HG03432 (cell line): ENCODE measurements around the gene HOXA11.

Experiments used
- ATAC-seq: cut with Tn5 transposase; IDR thresholded peaks from one replicate; pipeline ENCODE4 v1.9.1; 2021; ENCODE audit warnings: mild to moderate bottlenecking, moderate library complexity; ENCODE audit not compliant: unreplicated experiment

Gene HOXA11

DNA sequence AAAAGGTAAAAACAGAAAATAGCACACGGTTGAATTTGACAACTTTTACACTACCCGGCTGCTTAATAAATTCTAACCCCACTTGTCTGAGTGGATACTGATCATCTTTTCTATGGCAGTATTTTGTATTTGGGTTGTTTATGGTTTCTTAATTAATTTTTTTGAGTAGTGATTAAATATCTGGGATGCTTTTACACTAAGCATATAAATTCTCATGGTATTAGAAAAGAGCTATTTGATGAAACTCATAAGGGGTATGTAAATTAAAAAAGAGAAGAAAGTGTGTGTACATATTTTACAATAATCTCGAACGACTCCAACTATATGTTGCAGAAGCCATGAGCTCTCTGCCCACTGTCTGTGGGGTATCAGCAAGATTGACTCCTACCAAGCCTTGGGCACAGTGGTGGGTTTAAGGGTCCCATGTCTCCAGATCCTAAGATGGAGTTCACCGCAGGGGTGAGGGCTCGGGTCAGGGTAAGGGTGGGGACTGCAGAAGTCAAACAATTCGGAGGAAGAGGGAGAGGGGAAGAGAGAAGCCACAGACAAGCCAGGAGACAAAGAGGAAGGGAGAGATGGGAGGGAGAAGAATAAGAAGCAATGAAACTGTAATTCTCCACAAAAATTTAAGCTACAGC, 22.4 kb upstream of the HOXA11 start:
- no peak for ATAC-seq

DNA sequence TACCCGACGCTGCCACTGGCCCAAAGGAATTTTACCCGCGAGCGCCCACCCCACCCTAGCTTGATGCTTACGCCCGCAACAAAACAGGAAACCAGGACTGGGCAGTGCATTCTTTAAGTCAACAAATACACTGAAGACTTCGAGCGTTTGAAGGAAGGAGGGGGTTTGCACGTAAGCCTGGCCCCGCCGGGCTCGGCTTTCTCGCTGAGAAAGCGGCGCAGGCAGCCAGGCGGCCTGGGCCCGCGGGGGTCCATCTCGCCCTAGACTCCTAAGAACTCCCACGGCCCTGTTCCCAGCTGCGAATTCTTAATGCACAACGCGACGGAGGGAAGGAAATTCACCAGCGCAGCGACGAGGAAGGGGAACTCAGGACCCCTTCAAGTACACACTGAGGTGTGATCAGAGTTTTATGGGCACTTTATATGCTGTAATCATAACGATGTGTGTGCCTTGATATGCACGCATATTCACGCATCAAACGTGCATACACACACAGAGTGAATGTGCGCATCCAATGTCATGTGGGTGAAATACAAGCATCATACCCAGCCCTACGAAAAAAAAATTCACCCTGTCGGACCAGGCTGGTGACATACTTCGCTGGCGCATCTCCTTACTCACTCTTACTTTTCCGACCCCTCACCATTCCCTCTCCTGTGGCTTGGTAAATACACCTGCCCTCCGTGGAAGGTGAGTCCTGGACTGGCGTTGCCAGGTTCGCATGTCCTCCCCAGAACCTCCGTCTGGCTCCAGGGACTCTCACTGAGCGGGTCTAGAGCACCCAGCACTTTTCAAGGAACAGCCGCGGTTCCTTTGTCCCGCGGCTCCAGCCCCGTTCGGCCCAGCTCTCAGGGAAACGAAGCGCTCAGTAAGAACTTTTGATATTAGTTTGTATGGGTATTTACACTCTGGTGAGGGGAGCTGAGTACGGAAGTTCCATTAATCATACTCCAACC, 20.6 kb upstream of the HOXA11 start:
- ATAC-seq: no peak

DNA sequence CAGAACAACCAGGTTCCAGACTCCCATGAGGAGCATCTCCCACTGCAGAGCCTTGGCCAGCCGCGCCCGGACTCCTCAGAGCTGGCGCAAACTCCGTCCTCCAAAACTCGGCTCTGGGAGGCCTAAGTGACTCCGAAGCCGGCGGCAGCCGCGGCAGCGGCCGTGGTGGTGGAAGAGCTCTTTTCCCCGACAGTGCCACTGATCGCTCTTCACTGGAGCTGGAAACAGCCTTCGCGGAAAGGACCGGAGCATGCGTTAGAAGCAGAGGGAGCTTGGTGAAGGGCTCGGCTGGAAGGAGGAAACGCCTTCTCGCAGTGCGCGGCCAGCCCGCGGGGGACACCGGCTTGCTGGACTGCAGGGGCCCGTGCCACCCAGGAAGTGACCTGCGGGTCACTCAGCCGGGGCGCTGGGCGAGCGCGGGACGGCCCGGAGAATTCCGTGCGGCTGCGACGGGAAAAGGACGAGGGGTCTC, 19.9 kb upstream of the HOXA11 start:
- ATAC-seq: no peak

DNA sequence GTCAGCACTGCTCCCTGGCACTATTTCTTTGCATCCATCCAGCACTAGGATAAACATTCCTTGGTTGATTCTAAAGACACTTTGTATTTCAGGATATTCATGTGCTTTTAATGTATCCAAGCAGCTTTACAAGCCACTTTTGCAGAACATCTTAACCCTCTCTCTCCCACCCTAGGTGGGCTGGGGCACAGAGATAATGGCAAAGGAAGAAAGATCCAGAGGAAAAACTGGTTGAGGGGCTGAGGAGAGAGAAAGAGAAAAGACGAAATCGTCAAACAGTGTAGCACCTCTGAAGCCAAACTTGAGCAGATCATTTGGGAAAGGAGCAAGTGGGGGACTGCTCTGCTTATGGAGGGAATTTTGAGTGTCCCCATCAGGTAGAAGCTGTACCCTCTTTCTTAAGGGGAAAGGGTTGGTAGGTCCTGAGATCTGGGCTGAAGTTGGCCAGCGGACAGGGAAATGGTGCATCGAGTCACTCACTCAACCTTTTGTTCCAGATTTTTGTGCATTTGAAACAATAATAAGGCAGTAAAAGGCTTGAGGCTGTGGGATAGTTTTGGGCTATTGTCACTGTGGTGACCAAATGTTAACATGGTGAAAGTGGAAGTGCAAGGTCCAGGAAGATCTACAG, 19.0 kb upstream of the HOXA11 start:
- ATAC-seq: no peak

DNA sequence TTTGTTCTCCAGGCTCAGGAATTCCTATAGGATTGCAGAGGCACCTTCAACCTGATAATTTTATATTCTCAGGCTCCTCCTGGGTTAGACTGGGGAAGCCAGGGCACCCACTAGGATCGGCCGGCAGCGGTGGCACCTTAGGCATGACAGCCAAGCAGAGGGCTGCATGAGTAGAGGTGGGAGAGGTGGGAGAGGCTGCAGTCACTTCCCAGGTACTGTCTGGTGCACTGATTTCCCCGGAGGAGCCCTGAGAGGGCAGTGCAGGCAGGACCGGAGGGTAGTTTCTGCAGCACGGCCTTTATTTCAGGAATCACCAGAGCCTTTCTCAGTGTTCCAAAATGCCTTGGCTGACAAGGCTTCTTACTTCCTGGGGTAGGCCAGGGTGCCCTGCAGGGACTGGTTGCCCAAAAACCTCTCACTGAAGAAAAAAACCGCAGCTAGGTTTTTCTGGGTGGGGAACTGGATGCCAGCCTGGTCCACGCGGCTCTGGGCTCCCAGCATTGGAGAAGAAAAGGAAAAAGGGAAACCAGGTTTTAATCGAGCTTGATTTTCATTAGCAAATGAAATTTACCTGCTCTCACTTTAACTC, 18.4 kb upstream of the HOXA11 start:
- no peak for ATAC-seq

DNA sequence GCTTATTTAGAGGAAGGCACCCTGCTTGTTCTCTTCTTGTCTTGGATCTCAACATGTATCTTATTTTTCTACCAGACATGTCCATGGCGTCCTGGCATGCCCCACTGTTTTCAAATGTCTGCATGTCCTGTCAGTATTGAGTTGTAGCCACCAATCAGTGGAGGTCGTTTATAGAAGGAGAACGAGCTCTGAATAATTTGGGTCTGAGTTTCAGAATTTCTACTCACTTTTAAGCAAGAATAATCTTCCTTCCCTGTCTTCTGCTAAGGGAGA, 17.8 kb upstream of the HOXA11 start:
- no peak for ATAC-seq

DNA sequence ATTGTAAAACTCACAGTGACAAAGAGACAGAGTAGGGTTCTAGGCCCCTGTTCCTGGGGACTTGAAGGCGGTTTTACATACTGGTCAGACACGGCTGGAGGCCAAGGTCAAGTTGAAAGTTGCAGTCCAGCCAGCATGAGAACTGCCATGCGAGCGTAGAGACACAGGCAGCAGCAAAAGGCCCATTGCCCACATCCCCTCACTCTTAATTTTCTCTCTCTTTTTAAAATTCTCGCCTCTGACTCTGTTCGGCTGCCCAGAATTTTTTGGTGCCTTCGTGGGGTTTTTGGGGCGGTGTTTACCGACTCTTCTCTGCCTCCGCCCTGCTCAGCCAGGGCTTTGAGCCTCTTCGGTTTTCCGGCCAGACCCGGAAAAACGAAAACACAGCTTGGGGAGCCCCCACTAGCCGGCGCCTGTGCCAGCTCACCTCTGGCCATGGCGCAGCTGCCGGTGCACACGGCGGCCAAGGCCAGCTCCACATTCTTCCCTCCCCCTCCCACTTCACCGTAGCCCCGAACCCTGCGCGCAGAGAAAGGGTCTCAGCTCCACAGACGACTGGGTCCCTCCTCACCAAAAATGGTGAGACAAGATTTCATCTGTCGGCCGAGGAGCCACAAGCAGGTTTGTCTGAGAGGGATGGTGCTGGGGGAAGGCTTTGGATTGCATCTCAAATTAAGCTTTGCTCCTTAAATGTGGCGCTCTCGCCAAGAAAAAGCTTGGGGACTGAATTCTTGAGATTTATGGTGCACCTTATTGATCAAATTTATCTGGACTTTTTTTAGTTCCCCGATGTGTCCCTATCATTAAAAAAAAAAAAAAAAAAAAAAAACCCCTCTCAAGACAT, 17.2 kb upstream of the HOXA11 start:
- no peak for ATAC-seq

DNA sequence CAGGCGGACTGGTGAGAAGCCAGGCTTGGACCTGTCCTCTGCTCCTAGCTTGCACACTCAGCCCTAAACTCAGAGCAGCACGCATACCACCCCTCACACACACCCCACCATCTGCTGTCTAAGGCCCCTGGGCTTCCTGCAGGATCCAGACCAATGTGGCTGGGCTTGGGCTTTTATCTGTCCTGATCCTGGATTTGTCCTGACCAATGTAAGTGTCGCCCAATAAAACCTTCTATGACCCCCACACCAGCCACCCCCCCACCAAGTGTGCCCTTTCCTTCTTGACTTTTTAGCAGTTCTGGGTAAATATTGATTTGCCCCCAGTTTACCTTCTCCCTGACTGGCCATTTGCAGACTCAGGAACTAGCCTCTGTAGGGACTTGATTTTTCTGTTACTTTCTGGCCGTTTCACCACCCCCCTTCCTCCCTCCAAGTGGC, 16.6 kb upstream of the HOXA11 start:
- no peak for ATAC-seq

DNA sequence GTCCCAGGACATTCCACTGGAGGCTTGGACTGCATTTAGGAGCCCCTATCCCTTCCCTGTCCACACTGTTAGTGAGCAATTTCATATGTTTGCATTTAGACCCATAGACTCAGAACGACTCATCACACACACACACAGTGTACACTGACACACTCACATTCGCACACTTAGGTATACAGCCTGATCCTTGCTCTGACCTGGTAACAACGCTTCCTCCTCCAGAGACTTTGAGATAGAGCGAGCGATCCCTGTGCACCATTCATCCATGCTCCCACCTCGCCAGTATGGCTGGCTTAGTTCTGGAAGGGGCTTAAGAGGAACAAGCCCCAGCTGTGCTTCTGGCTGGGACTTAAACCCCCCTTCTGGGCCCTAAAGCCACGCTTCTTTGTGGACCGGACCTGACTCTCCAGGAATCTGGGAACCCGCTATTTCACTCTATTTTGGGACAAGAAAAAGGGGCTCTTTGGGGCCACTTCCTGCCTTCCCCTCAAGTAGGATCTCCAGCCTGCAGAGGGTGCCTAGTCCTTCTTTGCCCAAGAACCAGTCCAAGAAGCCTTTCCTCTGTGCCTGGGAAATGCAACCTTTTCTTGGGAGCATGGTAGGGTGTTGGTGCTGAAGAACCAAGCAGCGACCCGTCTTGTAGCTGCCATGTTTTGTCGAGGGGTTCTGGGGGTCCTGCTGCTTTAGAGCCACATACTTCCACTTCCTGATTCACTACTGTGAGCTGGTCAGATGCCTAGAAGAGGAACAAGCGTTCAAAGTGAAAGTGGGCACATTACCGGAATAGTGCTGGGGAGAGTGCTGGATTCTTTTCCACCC, 15.9 kb upstream of the HOXA11 start:
- no peak for ATAC-seq

DNA sequence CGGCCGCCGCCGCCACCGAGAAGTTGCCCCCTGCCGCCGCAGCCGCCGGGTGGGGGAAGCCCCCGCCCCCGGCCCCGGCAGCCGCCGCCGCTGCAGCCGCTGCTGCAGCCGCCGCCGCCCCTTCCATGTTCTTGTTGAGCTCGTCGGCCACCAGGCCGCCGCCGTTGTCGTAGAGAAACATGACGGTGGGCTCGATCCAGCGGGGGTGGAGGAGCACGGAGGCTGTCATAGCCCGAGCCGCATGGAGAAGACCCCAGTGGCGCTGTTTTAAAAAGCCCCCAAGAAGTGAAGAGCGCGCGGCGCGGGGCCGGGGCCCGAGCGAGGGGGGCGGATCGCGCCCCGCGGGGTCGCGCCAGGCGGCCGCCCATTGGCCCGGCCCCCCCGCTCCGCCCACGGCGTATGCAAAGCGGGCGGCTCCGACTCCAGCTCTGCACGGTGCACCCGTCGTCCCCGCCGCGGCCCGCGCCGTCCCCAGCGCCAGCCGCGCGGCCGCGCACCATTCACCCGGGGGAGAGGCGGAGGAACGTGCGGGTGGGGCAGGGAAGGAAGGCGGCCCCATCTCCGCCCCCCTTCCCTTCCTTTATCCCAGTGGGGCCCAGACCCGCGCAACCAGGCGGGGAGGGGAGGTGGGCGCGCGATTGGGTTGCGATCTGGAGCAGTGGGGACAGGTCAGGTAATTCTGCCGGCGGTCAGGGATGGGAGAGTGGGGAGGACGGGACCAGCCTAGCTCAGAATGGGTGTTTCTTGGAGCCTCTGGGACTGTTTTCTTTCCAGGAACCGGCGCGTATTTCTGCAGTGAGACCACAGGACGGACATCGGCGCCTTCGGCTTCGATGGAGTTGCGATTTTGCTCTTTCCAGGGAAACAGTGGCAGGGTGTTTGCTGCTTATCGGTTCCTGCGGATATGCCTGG, 15.1 kb upstream of the HOXA11 start, which contains the start of gene HOXA13:
Gene HOXA13 (minus strand): TSS at position 243 of the 912 bp plus-strand sequence. CDS start 14 bp downstream, at position 229.
- peak; percentile 67 for ATAC-seq

DNA sequence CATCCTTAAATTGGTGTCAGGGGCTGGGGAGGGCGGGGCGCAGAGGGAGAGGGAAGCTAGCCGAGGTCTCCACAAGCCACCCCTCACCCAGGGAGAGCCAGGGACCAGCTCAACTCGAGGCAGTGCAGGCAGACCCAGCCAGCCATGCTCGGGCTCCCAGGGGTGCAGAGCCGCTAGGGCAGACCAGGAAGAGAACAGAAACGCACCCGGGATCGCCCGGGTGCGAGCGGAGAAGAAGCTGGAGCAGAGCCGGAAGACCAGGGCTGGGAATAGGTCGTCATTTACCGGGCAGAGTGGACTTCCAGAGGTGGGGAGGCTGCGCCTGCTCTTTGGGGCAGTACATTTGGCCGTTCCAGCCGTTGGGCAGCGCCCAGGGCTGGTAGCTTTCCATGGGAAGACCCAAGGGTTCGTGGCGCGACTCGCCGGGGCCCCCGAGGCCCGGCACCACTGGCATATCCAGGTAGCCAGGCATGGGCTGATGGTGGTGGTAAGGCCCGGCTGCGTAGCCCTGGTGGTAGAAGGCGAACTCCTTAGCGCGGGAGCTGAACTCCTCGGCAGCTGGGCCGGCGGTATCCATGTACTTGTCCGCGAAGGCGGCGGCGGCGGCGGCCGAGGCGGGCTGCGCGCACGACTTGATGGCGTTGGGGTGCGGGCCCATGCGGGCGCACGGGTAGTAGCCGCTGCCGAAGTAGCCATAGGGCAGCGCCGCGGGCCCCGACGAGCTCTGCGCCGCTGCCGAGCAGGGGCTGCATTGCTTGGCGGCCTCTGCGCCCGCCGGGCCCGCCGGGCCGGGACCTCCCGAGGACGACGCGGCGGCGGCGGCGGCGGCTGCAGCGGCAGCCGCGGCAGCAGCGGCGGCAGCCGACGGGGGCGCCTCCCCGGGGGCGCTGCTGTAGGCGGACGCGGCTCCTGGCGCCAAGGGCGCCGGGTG, 14.1 kb upstream of the HOXA11 start:
- no peak for ATAC-seq

DNA sequence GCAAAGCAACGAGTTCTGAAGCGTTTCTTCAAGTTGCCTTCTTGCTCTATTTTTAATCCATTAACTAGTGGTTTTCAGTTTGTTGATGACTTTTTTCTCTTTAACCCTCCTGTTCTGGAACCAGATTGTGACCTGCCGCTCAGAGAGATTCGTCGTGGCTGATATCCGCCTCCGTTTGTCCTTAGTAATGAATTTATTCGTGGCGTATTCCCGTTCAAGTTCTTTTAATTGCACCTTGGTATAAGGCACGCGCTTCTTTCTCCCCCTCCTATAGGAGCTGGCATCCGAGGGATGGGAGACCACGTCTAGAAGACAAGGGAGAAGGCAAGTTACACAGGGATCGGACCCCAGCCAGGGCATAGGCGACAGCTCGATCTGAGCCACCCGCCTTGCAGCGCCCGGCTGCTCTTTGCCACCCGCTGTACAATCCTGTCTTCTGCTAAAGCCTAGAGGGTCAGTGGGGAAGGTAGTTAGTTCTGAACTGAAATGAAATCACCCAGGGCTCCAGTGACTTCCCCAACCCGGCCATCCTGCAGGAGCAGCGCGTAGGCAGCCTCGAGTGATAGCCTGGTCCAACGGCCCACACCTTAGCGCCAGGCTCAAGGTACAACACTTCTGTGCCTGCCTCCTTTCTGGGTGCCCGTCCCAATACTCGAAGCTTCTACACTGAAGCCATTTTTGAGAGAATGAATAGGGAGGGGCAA, 13.3 kb upstream of the HOXA11 start:
- ATAC-seq: no peak

DNA sequence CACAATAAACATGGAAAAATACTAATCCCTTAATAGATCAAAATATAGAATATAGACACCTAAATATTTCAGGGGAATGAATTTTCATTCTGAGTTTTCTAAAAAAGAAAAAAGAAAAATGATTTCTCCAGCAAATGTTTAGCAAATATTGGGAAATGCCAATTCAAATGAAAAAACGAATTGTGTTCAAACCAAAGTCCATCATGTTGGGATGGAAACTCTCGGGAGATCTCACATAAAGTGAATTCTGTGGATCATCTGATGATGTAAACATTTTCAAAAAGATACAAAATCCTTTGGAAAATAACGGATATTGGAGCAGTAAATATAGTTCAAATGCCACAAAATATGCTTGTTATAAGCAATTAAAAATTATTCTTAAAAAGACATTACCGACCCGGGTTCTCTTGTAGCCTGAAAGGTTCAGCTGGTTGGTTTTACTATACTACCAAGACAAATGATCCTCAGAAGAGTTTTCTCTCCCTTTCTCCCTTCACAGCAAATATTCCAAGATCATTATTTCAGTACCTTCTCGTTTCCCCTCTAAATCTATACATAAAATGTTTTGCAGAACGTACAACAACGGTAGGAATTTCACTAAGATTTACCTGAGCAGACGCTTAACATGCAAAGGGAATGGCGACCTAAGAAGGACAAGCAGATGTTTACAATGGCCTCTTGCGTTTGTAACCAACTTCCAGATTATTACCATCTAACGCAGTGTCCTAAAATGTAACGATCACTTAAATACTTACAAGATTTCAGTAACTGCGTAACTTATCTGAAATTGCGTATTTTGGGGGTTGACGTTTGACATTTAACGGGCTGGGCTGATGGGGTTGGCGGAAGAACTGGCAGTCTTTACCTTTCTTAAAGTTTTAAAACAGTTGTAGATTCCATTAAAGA, 12.4 kb upstream of the HOXA11 start:
- no peak for ATAC-seq

DNA sequence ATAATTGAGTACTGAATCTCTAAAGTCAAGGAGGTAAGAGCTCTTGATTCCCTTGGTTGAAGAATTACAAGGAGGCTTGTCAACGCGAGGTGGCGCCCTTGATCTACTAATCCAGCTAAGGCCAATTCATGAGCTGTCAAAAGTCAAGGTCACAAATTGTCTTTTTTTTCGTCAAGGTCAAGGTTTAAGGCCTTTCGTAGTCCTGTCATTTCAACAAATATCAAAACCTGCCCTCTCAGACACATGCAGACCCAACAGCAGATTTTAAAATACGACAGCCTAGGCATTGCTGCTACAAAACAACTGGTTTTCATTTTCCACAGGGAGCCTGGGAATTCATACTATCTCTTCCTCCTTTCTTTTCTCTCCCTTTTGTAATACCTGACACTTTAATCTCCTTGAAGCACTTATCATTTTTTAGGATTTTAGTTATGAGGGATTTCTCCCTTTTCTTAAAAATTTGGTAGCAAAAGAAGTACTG, 11.3 kb upstream of the HOXA11 start:
- no peak for ATAC-seq

DNA sequence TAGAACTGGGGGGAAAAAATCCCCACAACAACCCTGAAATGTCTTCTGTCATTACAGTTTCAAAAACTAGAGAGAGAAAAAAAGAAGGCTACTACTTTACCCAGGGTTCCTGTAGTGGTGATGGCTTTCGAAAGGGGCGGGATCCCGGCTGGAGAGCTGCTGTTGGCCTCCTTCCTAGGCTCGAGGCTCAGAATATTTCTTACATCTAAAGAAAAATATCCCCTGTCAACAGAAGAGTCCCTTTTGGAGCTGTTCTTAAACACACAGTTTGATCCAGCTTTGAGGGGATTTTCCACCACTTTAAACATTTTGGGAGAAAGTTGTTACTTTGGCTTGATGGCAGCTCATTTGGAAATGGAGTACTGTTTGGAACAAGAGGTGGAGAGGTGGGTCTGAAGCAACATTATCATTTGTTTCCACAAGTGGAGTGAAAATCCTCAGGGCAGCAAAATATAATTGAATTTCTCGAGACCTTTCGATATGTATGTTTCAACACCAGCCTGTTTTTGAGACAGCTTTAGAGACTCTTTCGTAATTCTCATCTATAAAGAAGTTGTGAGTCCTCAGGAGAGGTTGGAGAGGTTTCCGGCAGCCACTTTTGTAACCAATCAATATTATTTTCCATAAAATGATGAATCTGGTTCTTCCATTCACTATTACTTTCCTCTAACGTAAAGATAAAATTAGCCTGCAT, 9.8 kb upstream of the HOXA11 start:
- ATAC-seq: no peak
